HCT116 (cell line): ENCODE results near the gene MTM1.

Experiments
- EZH2 ChIP-seq: fragments of 200-600 bp; sonication (generic); IDR thresholded peaks from 2 replicates; pipeline ENCODE4 v1.6.1; 2017; ENCODE audit warnings: antibody characterized with exemption, mixed run types
- JUND ChIP-seq: IDR thresholded peaks from 2 replicates; pipeline ENCODE4 v1.6.1; 2012
- ZNF274 ChIP-seq: fragments of 200-500 bp; sonication (Bioruptor generic); IDR thresholded peaks from 2 replicates; pipeline ENCODE4 v1.6.1; 2014; ENCODE audit warnings: mild to moderate bottlenecking, low read depth, low read length, inconsistent platforms
- TF ChIP-seq, protein P1 (sequence below): IDR thresholded peaks from 2 replicates; pipeline ENCODE4 v1.6.1; 2012

DNA sequence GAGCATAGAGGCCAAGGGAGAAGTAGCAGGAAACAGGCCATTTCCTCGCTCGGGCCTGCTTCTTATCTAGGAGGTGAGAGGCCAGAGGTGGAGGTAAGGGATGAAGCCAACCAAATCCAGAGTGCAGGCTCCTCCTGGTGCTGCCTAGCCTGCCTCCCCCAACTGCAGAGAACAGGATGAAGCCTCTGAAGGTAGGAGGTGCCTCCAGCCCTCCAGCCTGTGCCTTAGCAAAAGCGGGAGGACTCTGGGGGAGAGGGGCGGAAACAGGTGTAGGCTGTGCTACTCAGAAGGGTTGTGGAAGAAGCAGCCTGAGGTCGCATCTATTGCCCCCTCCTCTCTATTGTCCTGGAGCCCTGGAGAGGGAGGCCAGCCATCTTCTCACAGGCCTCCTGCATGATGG, 2.9 kb upstream of the MTM1 start:
- TF ChIP-seq ZNF274 (no peak), JUND (no peak), EZH2 (no peak)
- TF ChIP-seq, protein P1, sequence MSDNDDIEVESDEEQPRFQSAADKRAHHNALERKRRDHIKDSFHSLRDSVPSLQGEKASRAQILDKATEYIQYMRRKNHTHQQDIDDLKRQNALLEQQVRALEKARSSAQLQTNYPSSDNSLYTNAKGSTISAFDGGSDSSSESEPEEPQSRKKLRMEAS: no peak
